Measurements from ENCODE around the gene KMT2C.

DNA sequence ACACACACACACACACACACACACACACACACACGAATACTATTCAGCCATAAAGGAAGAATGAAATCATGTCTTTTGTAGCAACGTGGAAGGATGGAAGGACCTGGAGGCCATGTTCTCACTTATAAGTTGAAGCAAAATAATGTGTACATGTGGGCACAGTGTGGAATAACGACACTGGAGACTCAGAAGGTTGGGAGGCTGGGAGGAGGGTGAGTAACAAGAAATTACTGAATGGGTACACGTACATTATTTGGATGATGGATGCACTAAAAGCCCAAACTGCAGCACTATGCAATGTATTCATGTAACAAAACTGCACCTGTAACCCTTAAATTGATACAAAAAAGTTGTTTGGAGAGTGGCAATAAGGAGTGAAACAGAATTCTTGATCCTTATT is 32.1 kb downstream of the KMT2C start:
- TF ChIP-seq, protein P1, sequence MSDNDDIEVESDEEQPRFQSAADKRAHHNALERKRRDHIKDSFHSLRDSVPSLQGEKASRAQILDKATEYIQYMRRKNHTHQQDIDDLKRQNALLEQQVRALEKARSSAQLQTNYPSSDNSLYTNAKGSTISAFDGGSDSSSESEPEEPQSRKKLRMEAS (IDR thresholded peaks at IDR 0.05): no peak
- TF ChIP-seq, protein P2, sequence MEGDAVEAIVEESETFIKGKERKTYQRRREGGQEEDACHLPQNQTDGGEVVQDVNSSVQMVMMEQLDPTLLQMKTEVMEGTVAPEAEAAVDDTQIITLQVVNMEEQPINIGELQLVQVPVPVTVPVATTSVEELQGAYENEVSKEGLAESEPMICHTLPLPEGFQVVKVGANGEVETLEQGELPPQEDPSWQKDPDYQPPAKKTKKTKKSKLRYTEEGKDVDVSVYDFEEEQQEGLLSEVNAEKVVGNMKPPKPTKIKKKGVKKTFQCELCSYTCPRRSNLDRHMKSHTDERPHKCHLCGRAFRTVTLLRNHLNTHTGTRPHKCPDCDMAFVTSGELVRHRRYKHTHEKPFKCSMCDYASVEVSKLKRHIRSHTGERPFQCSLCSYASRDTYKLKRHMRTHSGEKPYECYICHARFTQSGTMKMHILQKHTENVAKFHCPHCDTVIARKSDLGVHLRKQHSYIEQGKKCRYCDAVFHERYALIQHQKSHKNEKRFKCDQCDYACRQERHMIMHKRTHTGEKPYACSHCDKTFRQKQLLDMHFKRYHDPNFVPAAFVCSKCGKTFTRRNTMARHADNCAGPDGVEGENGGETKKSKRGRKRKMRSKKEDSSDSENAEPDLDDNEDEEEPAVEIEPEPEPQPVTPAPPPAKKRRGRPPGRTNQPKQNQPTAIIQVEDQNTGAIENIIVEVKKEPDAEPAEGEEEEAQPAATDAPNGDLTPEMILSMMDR (IDR thresholded peaks at IDR 0.05; ENCODE audit: low read depth, low read length, missing input control): no peak
- no peak for TF ChIP-seq SP1 (IDR thresholded peaks at IDR 0.05)
- TF ChIP-seq, protein P3, sequence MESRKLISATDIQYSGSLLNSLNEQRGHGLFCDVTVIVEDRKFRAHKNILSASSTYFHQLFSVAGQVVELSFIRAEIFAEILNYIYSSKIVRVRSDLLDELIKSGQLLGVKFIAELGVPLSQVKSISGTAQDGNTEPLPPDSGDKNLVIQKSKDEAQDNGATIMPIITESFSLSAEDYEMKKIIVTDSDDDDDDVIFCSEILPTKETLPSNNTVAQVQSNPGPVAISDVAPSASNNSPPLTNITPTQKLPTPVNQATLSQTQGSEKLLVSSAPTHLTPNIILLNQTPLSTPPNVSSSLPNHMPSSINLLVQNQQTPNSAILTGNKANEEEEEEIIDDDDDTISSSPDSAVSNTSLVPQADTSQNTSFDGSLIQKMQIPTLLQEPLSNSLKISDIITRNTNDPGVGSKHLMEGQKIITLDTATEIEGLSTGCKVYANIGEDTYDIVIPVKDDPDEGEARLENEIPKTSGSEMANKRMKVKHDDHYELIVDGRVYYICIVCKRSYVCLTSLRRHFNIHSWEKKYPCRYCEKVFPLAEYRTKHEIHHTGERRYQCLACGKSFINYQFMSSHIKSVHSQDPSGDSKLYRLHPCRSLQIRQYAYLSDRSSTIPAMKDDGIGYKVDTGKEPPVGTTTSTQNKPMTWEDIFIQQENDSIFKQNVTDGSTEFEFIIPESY (IDR thresholded peaks at IDR 0.05): no peak
- no peak for TF ChIP-seq TAF1 (conservative IDR thresholded peaks at IDR 0.05)
- TF ChIP-seq, protein P4, sequence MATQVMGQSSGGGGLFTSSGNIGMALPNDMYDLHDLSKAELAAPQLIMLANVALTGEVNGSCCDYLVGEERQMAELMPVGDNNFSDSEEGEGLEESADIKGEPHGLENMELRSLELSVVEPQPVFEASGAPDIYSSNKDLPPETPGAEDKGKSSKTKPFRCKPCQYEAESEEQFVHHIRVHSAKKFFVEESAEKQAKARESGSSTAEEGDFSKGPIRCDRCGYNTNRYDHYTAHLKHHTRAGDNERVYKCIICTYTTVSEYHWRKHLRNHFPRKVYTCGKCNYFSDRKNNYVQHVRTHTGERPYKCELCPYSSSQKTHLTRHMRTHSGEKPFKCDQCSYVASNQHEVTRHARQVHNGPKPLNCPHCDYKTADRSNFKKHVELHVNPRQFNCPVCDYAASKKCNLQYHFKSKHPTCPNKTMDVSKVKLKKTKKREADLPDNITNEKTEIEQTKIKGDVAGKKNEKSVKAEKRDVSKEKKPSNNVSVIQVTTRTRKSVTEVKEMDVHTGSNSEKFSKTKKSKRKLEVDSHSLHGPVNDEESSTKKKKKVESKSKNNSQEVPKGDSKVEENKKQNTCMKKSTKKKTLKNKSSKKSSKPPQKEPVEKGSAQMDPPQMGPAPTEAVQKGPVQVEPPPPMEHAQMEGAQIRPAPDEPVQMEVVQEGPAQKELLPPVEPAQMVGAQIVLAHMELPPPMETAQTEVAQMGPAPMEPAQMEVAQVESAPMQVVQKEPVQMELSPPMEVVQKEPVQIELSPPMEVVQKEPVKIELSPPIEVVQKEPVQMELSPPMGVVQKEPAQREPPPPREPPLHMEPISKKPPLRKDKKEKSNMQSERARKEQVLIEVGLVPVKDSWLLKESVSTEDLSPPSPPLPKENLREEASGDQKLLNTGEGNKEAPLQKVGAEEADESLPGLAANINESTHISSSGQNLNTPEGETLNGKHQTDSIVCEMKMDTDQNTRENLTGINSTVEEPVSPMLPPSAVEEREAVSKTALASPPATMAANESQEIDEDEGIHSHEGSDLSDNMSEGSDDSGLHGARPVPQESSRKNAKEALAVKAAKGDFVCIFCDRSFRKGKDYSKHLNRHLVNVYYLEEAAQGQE (IDR thresholded peaks at IDR 0.05): no peak
- no peak for TF ChIP-seq YY1 (IDR thresholded peaks at IDR 0.05)
- TF ChIP-seq JUND (IDR thresholded peaks at IDR 0.05): no peak
- no peak for TF ChIP-seq HNF4A (conservative IDR thresholded peaks at IDR 0.05)

All from liver (tissue), 3 donors.